Hepatocyte (in vitro differentiated cells): ENCODE results near the gene PKLR.

Source experiments
- CTCF ChIP-seq: fragments of 200-600 bp; sonication (generic); IDR thresholded peaks from 2 replicates; pipeline ENCODE4 v1.5.1; 2016; ENCODE audit warnings: antibody characterized with exemption, mild to moderate bottlenecking; ENCODE audit not compliant: poor library complexity
- EZH2 ChIP-seq: fragments of 200-600 bp; sonication (generic); IDR thresholded peaks from 2 replicates; pipeline ENCODE4 v1.6.1; 2016; ENCODE audit warnings: antibody characterized with exemption, mild to moderate bottlenecking, borderline replicate concordance

GRCh38 chr1:155277070-155277901 lies 24.0 kb downstream of the PKLR start, which contains the start of gene HCN3:
- TF ChIP-seq CTCF, result peak; percentile 71
- no peak for TF ChIP-seq EZH2
